HepG2 (cell line): ENCODE results near the gene RPS25. TPM values are rescaled to one million over a fixed set of nuclear protein-coding genes. Genes with fewer than 3 reads are reported as not detected.

Experiments
- GPN1 ChIP-seq: sonication (generic); formaldehyde crosslinking; IDR thresholded peaks from 2 replicates; pipeline ENCODE4 v1.5.1; 2020; ENCODE audit warnings: missing genetic modification reagents, borderline replicate concordance
- GRHL1 ChIP-seq: sonication (generic); formaldehyde crosslinking; conservative IDR thresholded peaks from 2 replicates; pipeline ENCODE4 v1.8.0; 2022; ENCODE audit warnings: missing genetic modification reagents
- HOMEZ ChIP-seq: IDR thresholded peaks from 2 replicates; pipeline ENCODE4 v1.6.1; 2016; ENCODE audit warnings: low read depth
- JUND ChIP-seq: sonication (generic); formaldehyde crosslinking; IDR thresholded peaks from 2 replicates; pipeline ENCODE4 v1.8.0; 2022; ENCODE audit warnings: mild to moderate bottlenecking, missing genetic modification reagents
- MTA1 ChIP-seq: sonication (generic); formaldehyde crosslinking; IDR thresholded peaks from 2 replicates; pipeline ENCODE4 v1.4.0; 2020; ENCODE audit warnings: missing genetic modification reagents, mild to moderate bottlenecking, borderline replicate concordance
- NR2C2 ChIP-seq: sonication (generic); formaldehyde crosslinking; IDR thresholded peaks from 2 replicates; pipeline ENCODE4 v1.4.0; 2020; ENCODE audit warnings: missing genetic modification reagents, mild to moderate bottlenecking, moderate library complexity, borderline replicate concordance
- RAD21 ChIP-seq: fragments of 450-650 bp; formaldehyde crosslinking; IDR thresholded peaks from 2 replicates; pipeline ENCODE4 v1.5.0; 2020; ENCODE audit warnings: mild to moderate bottlenecking
- TAF15 ChIP-seq: fragments of 200-400 bp; formaldehyde crosslinking; IDR thresholded peaks from one replicate; pipeline ENCODE4 v1.6.1; 2018; ENCODE audit warnings: mild to moderate bottlenecking, low read depth, low read length; ENCODE audit not compliant: poor library complexity, severe bottlenecking
- ZFP91 ChIP-seq: sonication (generic); formaldehyde crosslinking; IDR thresholded peaks from 2 replicates; pipeline ENCODE4 v1.9.0; 2022; ENCODE audit warnings: missing genetic modification reagents, mild to moderate bottlenecking, borderline replicate concordance
- ZNF512B ChIP-seq: sonication (generic); formaldehyde crosslinking; IDR thresholded peaks from 2 replicates; pipeline ENCODE4 v1.5.1; 2020; ENCODE audit warnings: missing genetic modification reagents, mild to moderate bottlenecking, borderline replicate concordance
- ZNF570 ChIP-seq: sonication (generic); formaldehyde crosslinking; IDR thresholded peaks from 2 replicates; pipeline ENCODE4 v1.4.0; 2020; ENCODE audit warnings: mild to moderate bottlenecking, missing genetic modification reagents, borderline replicate concordance
- ZNF572 ChIP-seq: sonication (generic); formaldehyde crosslinking; IDR thresholded peaks from 2 replicates; pipeline ENCODE4 v1.5.1; 2020; ENCODE audit warnings: mild to moderate bottlenecking, missing genetic modification reagents
- ZNF660 ChIP-seq: sonication (generic); formaldehyde crosslinking; IDR thresholded peaks from 2 replicates; pipeline ENCODE4 v1.5.1; 2020; ENCODE audit warnings: mild to moderate bottlenecking, low read depth, missing genetic modification reagents, borderline replicate concordance
- polyA plus RNA-seq, 8 experiments: library from polyadenylated mRNA; depleted of rRNA in 3 of 8; stranded (reverse) in 7 of 8; unstranded in 1 of 8; fragments of >200 nt; fragmentation: Illumina TruSeq in 4 of 8; extraction: Trizol in 4 of 8; gene quantifications; 2 replicates each; pipeline versions ENCODE4 v1.2.1 to v1.2.3, GENCODE V29; 2011 to 2016; ENCODE audit warnings: low read depth in 4 of 8, missing spikeins in 1 of 8, mixed read lengths in 1 of 8; ENCODE audit not compliant: insufficient read depth in 1 of 8
- total RNA-seq, 5 experiments: library from RNA; depleted of rRNA; stranded (reverse); fragments of >200 nt; fragmentation: Illumina TruSeq; extraction: Trizol; gene quantifications; 2 replicates each; pipeline ENCODE4 v1.2.3, GENCODE V29; 2016; ENCODE audit warnings: low read depth in 1 of 5
- TF ChIP-seq, protein P1 (sequence below): sonication (generic); formaldehyde crosslinking; IDR thresholded peaks from 2 replicates; pipeline ENCODE4 v1.4.0; 2020; ENCODE audit warnings: missing genetic modification reagents, borderline replicate concordance

The RPS25 gene
- total and polyA plus RNA-seq, 2 of the 13 experiments (the other 11 are each of a cell fraction or from before 2014, with no cell fraction given): 839 to 1,415 TPM

DNA sequence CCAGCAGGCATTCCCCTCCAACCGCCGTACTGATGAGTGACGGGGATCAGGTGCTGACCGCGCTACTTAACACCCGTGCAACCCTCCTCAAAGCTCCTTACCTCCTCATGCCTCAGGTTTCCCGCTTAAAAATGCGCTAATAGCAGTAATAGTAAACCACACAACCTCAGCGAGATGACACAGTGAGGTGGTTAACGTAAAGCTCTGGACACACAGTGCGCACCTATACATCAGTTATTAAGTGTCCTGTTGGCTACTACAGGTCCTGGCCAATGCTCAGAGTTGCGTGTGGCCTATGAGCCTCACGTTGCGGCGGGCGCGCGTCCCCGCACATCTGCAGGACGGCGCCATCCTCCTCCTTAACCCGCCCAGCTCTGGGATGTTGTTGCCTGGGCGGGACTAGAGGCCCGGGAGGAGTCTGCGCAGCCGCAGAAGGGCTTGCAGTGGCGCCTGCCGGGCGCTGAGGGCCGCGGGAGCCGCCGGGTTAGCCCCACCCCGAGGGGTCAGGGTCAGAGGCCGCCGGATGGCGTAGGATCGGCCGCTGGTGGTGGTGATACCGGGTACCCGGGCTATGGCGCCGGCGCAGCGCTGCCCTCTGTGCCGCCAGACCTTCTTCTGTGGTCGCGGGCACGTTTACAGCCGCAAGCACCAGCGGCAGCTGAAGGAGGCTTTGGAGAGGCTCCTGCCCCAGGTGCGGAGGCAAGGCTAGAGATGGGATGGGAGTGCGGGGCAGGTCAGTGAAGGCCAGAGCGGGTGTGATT is 20.3 kb downstream of the RPS25 start, which contains the start of gene CENATAC (continued):
- TF ChIP-seq HOMEZ (no peak), ZFP91 (CRISPR knock-in tag) (peak; percentile 84), GRHL1 (CRISPR knock-in tag) (no peak), ZNF570 (CRISPR knock-in tag) (no peak), JUND (CRISPR knock-in tag) (no peak), TAF15 (no peak), MTA1 (CRISPR knock-in tag) (peak; percentile 64), NR2C2 (peak; percentile 99), ZNF572 (CRISPR knock-in tag) (no peak), GPN1 (no peak), RAD21 (CRISPR knock-in tag) (no peak), ZNF512B (CRISPR knock-in tag) (no peak), ZNF660 (CRISPR knock-in tag) (no peak)
- TF ChIP-seq, protein P1, sequence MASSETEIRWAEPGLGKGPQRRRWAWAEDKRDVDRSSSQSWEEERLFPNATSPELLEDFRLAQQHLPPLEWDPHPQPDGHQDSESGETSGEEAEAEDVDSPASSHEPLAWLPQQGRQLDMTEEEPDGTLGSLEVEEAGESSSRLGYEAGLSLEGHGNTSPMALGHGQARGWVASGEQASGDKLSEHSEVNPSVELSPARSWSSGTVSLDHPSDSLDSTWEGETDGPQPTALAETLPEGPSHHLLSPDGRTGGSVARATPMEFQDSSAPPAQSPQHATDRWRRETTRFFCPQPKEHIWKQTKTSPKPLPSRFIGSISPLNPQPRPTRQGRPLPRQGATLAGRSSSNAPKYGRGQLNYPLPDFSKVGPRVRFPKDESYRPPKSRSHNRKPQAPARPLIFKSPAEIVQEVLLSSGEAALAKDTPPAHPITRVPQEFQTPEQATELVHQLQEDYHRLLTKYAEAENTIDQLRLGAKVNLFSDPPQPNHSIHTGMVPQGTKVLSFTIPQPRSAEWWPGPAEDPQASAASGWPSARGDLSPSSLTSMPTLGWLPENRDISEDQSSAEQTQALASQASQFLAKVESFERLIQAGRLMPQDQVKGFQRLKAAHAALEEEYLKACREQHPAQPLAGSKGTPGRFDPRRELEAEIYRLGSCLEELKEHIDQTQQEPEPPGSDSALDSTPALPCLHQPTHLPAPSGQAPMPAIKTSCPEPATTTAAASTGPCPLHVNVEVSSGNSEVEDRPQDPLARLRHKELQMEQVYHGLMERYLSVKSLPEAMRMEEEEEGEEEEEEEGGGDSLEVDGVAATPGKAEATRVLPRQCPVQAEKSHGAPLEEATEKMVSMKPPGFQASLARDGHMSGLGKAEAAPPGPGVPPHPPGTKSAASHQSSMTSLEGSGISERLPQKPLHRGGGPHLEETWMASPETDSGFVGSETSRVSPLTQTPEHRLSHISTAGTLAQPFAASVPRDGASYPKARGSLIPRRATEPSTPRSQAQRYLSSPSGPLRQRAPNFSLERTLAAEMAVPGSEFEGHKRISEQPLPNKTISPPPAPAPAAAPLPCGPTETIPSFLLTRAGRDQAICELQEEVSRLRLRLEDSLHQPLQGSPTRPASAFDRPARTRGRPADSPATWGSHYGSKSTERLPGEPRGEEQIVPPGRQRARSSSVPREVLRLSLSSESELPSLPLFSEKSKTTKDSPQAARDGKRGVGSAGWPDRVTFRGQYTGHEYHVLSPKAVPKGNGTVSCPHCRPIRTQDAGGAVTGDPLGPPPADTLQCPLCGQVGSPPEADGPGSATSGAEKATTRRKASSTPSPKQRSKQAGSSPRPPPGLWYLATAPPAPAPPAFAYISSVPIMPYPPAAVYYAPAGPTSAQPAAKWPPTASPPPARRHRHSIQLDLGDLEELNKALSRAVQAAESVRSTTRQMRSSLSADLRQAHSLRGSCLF: no peak
